ENCODE results near the gene NLGN4X. TPM values are rescaled to one million over a fixed set of nuclear protein-coding genes. Genes with fewer than 3 reads are reported as not detected.

NLGN4X gene
- total RNA-seq, 1 experiment from 2014 or later = 0.05 TPM

DNA sequence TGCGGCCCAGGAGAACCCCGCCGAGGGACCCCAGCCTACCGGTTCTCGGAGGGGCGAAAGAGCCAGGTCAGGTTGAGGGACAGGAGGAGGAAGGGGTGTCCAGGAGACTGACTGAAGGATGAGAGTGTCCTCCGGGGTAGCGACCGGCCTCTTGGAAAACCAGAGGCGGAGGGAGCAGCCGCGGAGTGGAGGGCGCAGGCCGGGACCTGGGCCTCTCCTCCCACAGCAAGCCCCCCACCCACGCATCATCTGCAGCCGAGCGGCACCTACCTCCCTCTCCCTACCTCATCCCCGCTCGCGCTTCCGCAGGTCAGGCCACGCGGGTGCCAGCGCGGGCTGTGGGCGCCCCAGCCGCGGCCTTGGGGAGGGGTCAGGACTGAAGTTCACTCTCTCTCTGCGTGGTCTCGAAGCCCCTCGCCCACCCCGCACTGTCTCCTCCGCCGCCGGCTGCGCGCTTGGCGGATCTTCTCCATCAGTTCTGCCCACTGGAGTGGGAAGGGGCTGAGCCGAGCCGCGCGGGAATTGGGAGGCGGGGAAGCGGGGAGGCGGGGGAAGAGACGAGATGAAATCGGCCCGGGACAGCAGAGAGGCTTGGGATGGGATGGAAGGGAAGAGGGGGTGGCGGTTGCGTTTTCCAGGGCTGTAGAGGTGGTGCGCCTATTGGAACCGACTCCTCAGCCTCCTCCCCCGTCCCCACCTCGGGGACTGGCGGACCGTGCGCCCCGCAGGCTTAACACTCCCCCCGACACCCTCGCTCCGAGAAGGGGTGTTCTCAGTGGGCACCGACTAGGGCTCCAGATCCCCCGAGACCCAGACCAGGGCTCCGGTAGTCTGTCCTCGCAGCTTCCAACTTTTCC is 1.8 kb downstream of the NLGN4X start:
- intact Hi-C loops (cut with micrococcal nuclease) = no loop called here
- H3K36me3 ChIP-seq (ENCODE audit: control insufficient read depth in 1 of 2, insufficient read depth in 2 of 2, low read length in 2 of 2) = no peaks in the 10 kb centered on the region
- no peaks in the 10 kb centered on the region for H3K9me2 ChIP-seq (ENCODE audit: insufficient read depth)
- H3K27me3 ChIP-seq (ENCODE audit: insufficient read depth, low read length) = no peaks in the 10 kb centered on the region
- no peak overlapping the region for H3K9ac ChIP-seq (ENCODE audit: low read length)
- no peaks in the 10 kb centered on the region for H3K79me2 ChIP-seq (ENCODE audit: insufficient read depth, low read length)
- TF ChIP-seq CTCF (IDR thresholded peaks at IDR 0.05 in 2 of 3, conservative IDR thresholded peaks at IDR 0.05 in 1 of 3; ENCODE audit: borderline replicate concordance in 1 of 3, insufficient read depth in 1 of 3, low read depth in 2 of 3, low read length in 2 of 3) (no peak), REST (IDR thresholded peaks at IDR 0.05; ENCODE audit: low read depth) (no peak), POLR2A (IDR thresholded peaks at IDR 0.05; ENCODE audit: borderline replicate concordance, extremely low read depth, insufficient read depth, insufficient read length) (no peak), POLR2AphosphoS5 (IDR thresholded peaks at IDR 0.05; ENCODE audit: low read depth, low read length) (no peak), SIN3A (IDR thresholded peaks at IDR 0.05; ENCODE audit: low read depth) (no peak), SRF (IDR thresholded peaks at IDR 0.05; ENCODE audit: low read depth) (no peak)
- RAD21 ChIA-PET (ENCODE audit: low non-redundant PET in 1 of 2, low total read pairs in 2 of 2, uncharacterized antibody in 2 of 2, unreplicated experiment in 2 of 2) = no interaction called here
- no TSS peak for BruUV-seq (replicated peaks)
- ATAC-seq (no peak), DNase-seq (ENCODE audit: low read depth, low spot score) (no peak)
- H3K9me3 ChIP-seq (ENCODE audit: control insufficient read depth in 1 of 2, insufficient read depth in 1 of 2, low read depth in 1 of 2, low read length in 2 of 2) = no peaks in the 10 kb centered on the region; a peak in 2 of 4 replicates
- H3K4me3 ChIP-seq (replicated peaks in 1 of 2; ENCODE audit: low read depth in 1 of 2, low read length in 2 of 2) = no peak overlapping the region
- H3K27ac ChIP-seq (ENCODE audit: low read depth, low read length) = no peak overlapping the region
- no peak overlapping the region for H3K4me2 ChIP-seq (ENCODE audit: low read length)
- no peak overlapping the region for H2AFZ ChIP-seq (ENCODE audit: low read depth, low read length, poor library complexity, severe bottlenecking)
- no peaks in the 10 kb centered on the region for H3K4me1 ChIP-seq (ENCODE audit: control insufficient read depth in 1 of 2, insufficient read depth in 2 of 2, low read length in 2 of 2)
- POLR2A ChIA-PET = no interaction called here
- H4K20me1 ChIP-seq (ENCODE audit: insufficient read depth) = no peaks in the 10 kb centered on the region
- CTCF ChIA-PET = no interaction called here

Data from HCT116 (cell line).